ENCODE results near the gene RAB43.
A peak's percentile ranks its signal among the peaks of the same experiment; 100 is the strongest.
"Not testable (repeated sequence)": the region's sequence is repeated elsewhere in the genome, so short reads cannot be mapped to it uniquely, and the experiment has no call there.

RAB43 gene

GRCh38 chr3:129121792-129122411, at the start of gene RAB43:
RAB43 (minus strand) TSS chr3:129121804; CDS start chr3:129121489, 315 bp downstream.
- DNase-seq (ENCODE audit: low spot score): peak; percentile 98

GRCh38 chr3:129166579-129167332, 45.2 kb upstream of the RAB43 start:
- no peak for DNase-seq (ENCODE audit: low spot score)

- DNase-seq (ENCODE audit: low spot score): not testable (repeated sequence)
Measured at GRCh38 chr3:129165594-129165993, 44.0 kb upstream of the RAB43 start.

- DNase-seq (ENCODE audit: low spot score): no peak
Measured at GRCh38 chr3:129164500-129164899, 42.9 kb upstream of the RAB43 start.

DNA sequence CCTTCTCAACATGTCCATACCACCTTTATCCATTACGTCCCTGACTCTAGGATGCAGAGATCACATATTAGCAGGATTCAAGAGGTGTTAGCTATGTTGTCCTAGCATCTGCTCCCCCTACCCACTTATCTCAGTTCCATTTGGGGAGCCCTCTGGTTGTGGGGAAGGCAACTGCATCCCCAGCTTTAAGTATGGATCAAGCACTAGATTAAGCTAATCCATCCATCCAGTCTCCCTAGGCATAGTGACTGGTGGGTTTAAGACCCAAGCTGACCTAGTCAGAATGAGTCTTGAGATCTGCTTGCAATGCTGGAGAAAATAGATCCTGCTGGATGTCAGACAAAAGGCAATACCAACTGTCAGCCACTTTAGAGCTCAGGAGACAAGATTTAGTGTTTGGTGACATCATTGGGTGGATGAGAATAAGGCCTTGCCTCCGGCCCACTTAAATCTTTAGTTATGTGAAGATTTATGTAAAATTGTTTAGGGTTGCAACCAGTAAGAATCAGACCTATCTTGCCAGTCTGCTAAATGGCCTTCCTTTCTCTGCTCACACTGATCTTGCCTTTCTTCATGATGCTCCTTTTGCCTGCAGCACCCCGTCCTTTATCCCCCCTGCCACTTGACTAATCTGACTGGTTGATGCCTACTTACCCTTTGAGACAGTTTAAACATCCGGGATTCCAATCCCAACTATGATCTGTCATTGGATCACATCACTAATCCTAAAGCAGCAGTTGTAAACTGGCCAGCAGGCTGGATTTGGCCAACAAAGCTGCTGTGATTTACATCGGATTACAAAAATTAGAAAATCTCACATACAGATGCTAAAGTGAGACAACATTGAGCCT, 41.4 kb upstream of the RAB43 start:
- DNase-seq (ENCODE audit: low spot score): peak; percentile 12

DNA sequence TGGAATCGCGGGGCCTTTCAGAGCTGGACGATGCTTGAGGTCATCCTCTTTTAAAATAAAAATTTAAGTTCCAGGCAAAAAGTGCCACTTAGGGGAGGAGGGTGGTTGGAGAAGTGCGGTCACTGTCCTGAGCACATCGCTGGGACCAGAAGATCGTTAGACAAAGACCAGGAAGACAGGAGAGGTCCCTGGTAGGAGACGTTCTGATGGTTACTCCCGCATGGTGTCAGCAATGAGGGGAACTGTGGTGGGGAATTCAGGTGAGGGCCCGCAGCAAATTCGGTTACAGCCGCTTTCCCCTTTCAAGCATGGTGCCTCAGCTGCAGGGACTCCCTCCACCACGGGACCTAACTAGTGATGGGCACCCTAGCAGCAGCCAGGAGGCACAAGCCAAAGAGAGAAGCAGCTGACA, 40.3 kb upstream of the RAB43 start:
- DNase-seq (ENCODE audit: low spot score): peak; percentile 38

DNA sequence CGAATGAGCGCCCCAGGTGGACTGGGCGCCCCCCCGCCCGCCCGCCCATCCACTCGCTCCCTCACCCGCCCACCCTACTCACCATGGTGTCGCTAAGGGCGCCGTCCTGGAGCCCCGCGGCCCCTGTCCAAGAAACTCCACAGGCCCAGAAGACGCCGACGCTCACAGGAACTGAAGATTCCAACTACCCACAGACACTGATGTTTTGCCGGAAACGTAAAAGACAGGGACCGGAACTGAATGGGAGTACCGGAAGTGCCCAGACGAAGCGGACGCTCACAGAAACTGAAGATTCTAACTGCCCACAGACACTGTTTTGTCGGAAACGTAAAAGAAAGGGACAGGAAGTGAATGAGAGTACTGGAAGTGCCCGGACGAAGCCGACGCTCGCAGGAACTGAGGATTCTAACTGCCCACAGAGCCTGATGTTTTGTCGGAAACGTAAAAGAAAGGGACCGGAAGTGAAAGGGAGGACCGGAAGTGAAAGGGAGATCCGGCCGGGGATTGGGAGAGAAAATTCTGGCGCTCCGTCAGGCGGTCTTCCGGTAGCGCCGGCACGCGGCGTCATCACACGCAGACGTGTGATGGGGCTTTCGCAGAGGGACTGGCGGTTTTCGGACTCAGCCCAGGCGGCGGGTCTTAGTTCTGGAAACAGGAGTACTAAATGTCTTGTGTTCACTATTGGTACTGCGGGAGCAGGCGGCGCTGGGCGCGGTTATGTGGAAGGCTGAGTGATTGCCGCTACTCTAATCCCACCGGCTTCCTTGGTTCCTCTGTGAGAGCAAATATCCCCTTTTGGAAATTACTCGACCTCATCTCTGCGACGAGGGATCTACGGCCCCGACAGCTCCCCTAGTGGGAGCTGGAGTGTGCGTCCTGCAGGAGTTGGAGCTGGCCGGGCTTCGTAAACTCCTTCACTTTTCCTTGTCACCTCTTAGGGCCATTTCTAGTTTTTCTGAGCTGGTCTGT, 39.6 kb upstream of the RAB43 start, which contains the start of gene ISY1:
Gene ISY1 (minus strand): TSS at position 173 of the 969 bp plus-strand sequence. CDS start 88 bp downstream, at position 85.
- peak; percentile 94 for DNase-seq (ENCODE audit: low spot score)

GRCh38 chr3:129144786-129145185, 23.2 kb upstream of the RAB43 start:
- no peak for DNase-seq (ENCODE audit: low spot score)

- DNase-seq (ENCODE audit: low spot score): not testable (repeated sequence)
Measured at GRCh38 chr3:129141011-129141410, 19.4 kb upstream of the RAB43 start.

DNA sequence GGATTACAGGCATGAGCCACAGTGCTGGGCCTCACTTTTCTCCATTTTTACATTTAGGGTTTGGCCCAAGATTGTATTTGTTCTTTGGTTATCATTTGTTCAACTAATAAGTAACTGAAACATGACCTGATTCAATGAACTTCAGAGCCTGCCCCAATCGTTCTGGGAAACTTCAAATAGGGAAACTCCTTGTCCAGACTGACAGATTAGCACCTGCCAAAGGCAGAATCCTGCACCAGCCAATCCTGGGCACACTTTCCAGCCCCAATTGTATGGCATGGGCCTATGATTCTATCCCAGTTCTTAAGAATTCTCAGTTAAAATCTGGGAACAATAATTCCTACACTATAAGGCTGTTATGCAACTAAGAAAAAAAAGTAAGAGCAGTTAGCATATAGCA, 18.3 kb upstream of the RAB43 start:
- no peak for DNase-seq (ENCODE audit: low spot score)

GRCh38 chr3:129136275-129136674, 14.7 kb upstream of the RAB43 start:
- not testable (repeated sequence) for DNase-seq (ENCODE audit: low spot score)

- no peak for DNase-seq (ENCODE audit: low spot score)
Measured at GRCh38 chr3:129132097-129132866, 10.7 kb upstream of the RAB43 start.

GRCh38 chr3:129131465-129132088, 10.0 kb upstream of the RAB43 start:
- DNase-seq (ENCODE audit: low spot score): no peak

- no peak for DNase-seq (ENCODE audit: low spot score)
Measured at GRCh38 chr3:129130291-129130813, 8.7 kb upstream of the RAB43 start.

- DNase-seq (ENCODE audit: low spot score): no peak
Measured at GRCh38 chr3:129128357-129129155, 7.0 kb upstream of the RAB43 start.

- no peak for DNase-seq (ENCODE audit: low spot score)
Measured at GRCh38 chr3:129126726-129127280, 5.2 kb upstream of the RAB43 start.

- DNase-seq (ENCODE audit: low spot score): peak; percentile 32
Measured at GRCh38 chr3:129123314-129124060, 1.9 kb upstream of the RAB43 start.

Measured in AG08396 (cell line).